Measurements from ENCODE around the gene ATP5PB.

The ATP5PB gene

DNA sequence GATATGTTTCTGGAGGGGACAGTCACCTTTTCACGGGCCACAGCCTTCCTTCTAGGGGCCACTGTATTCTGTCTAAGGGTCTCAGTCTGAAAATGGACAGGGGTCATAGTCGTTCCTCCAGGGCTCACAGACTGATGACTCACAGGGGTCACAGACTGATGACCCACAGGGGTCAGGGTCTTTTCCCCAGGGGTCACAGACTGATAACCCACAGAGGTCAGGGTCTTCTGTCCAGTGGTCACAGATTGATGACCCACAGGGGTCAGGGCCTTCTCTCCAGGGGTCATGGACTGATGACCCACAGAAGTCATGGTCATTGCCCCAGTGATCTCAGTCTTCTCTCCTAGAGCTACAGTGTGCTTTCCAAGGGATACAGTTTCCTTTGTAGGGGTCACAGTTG, 34.5 kb upstream of the ATP5PB start:
- Histone ChIP-seq H3K4ac (ENCODE audit: low read length) (no peak overlapping the region), H2AFZ (ENCODE audit: low read length) (no peak overlapping the region), H2BK120ac (ENCODE audit: low read depth, low read length) (no peak overlapping the region), H3K79me1 (ENCODE audit: low read depth, low read length) (no peaks in the 10 kb centered on the region), H3K4me1 (ENCODE audit: control insufficient read depth in 2 of 2, insufficient read depth in 1 of 2, low read depth in 1 of 2, low read length in 2 of 2) (no peaks in the 10 kb centered on the region), H3K23ac (ENCODE audit: low read depth, low read length, poor library complexity) (no peak overlapping the region), H3K14ac (ENCODE audit: low read length) (no peak overlapping the region), H4K8ac (ENCODE audit: low read depth, low read length) (no peak overlapping the region), H3K9ac (ENCODE audit: low read depth, low read length, poor library complexity) (no peak overlapping the region), H3K4me2 (ENCODE audit: insufficient read depth, low read length, poor library complexity, severe bottlenecking) (no peak overlapping the region), H2BK12ac (ENCODE audit: low read length) (no peak overlapping the region), H3K18ac (ENCODE audit: low read length) (no peak overlapping the region), H3K27me3 (ENCODE audit: control insufficient read depth in 3 of 3, insufficient read depth in 3 of 3, low read depth in 1 of 3, low read length in 3 of 3) (no peaks in the 10 kb centered on the region), H2AK5ac (ENCODE audit: low read depth, low read length) (no peak overlapping the region), H3K27ac (replicated peaks; ENCODE audit: low read length) (no peak overlapping the region), H2BK15ac (ENCODE audit: low read length) (no peak overlapping the region), H2BK5ac (ENCODE audit: low read length) (no peak overlapping the region), H4K91ac (ENCODE audit: low read depth, low read length, poor library complexity) (no peak overlapping the region), H3K4me3 (ENCODE audit: low read length in 2 of 2) (no peak overlapping the region), H3K9me3 (replicated peaks in 1 of 2; ENCODE audit: control insufficient read depth in 2 of 2, insufficient read depth in 1 of 2, low read depth in 1 of 2, low read length in 2 of 2) (peaks cover 0 to 3% of the 10 kb centered on the region in 2 donors), H3K36me3 (replicated peaks in 1 of 2; ENCODE audit: control insufficient read depth in 2 of 2, insufficient read depth in 2 of 2, low read length in 2 of 2) (no peaks in the 10 kb centered on the region)
- no CpG with 5 or more reads among the region's 2 CpGs for WGBS, 2 donors (ENCODE audit: extremely low coverage in 2 of 2, insufficient read length in 2 of 2, insufficient replicate concordance in 1 of 2)
- DNase-seq (ENCODE audit: low spot score), result no peak

DNA sequence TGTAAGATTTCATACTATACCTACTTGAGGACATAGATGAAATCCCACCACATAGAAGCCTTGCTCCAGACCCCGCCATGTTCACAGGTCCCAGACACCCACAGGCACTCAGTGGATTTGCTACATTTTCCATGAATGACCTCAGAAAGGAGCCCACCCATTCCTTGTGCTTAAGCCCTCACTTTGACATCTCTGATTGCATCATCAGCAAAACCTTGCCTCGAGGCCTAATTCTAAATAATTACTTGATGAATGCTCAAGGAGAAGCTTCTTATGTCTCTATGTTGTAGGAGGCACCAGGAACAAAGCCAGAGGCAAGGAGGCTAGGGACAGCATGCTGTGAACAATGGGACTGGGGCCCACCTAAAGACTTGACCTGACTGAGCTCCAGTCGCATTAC, 33.8 kb upstream of the ATP5PB start:
- no peak overlapping the region for H4K91ac ChIP-seq (ENCODE audit: low read depth, low read length, poor library complexity)
- no peak overlapping the region for H3K4ac ChIP-seq (ENCODE audit: low read length)
- H2AFZ ChIP-seq (ENCODE audit: low read length), result no peak overlapping the region
- H3K79me1 ChIP-seq (ENCODE audit: low read depth, low read length), result no peaks in the 10 kb centered on the region
- H2BK5ac ChIP-seq (ENCODE audit: low read length), result no peak overlapping the region
- H3K4me2 ChIP-seq (ENCODE audit: insufficient read depth, low read length, poor library complexity, severe bottlenecking), result no peak overlapping the region
- no peak overlapping the region for H2BK15ac ChIP-seq (ENCODE audit: low read length)
- WGBS, 2 donors (ENCODE audit: extremely low coverage in 2 of 2, insufficient read length in 2 of 2, insufficient replicate concordance in 1 of 2), result no CpG with 5 or more reads among the region's 3 CpGs
- H3K27me3 ChIP-seq (ENCODE audit: control insufficient read depth in 3 of 3, insufficient read depth in 3 of 3, low read depth in 1 of 3, low read length in 3 of 3), result no peaks in the 10 kb centered on the region
- H3K27ac ChIP-seq (replicated peaks; ENCODE audit: low read length), result no peak overlapping the region
- no peak overlapping the region for H2BK120ac ChIP-seq (ENCODE audit: low read depth, low read length)
- H3K14ac ChIP-seq (ENCODE audit: low read length), result no peak overlapping the region
- no peak overlapping the region for H2AK5ac ChIP-seq (ENCODE audit: low read depth, low read length)
- no peak overlapping the region for H3K9ac ChIP-seq (ENCODE audit: low read depth, low read length, poor library complexity)
- peaks cover 0 to 3% of the 10 kb centered on the region in 2 donors for H3K9me3 ChIP-seq (replicated peaks in 1 of 2; ENCODE audit: control insufficient read depth in 2 of 2, insufficient read depth in 1 of 2, low read depth in 1 of 2, low read length in 2 of 2)
- no peak overlapping the region for H3K23ac ChIP-seq (ENCODE audit: low read depth, low read length, poor library complexity)
- no peak overlapping the region for H4K8ac ChIP-seq (ENCODE audit: low read depth, low read length)
- DNase-seq (ENCODE audit: low spot score), result no peak
- H3K36me3 ChIP-seq (replicated peaks in 1 of 2; ENCODE audit: control insufficient read depth in 2 of 2, insufficient read depth in 2 of 2, low read length in 2 of 2), result no peaks in the 10 kb centered on the region
- H3K4me1 ChIP-seq (ENCODE audit: control insufficient read depth in 2 of 2, insufficient read depth in 1 of 2, low read depth in 1 of 2, low read length in 2 of 2), result no peaks in the 10 kb centered on the region
- no peak overlapping the region for H2BK12ac ChIP-seq (ENCODE audit: low read length)
- H3K4me3 ChIP-seq (ENCODE audit: low read length in 2 of 2), result no peak overlapping the region
- H3K18ac ChIP-seq (ENCODE audit: low read length), result no peak overlapping the region

GRCh38 chr1:111417755-111418154, 31.5 kb upstream of the ATP5PB start:
- Histone ChIP-seq H3K27me3 (ENCODE audit: control insufficient read depth in 3 of 3, insufficient read depth in 3 of 3, low read depth in 1 of 3, low read length in 3 of 3) (peaks cover 0 to 3% (median 0%) of the 10 kb centered on the region in 3 experiments), H3K14ac (ENCODE audit: low read length) (no peak overlapping the region), H2BK120ac (ENCODE audit: low read depth, low read length) (no peak overlapping the region), H3K23ac (ENCODE audit: low read depth, low read length, poor library complexity) (no peak overlapping the region), H3K27ac (replicated peaks; ENCODE audit: low read length) (no peak overlapping the region), H3K4me1 (ENCODE audit: control insufficient read depth in 2 of 2, insufficient read depth in 1 of 2, low read depth in 1 of 2, low read length in 2 of 2) (no peaks in the 10 kb centered on the region), H3K18ac (ENCODE audit: low read length) (no peak overlapping the region), H2BK5ac (ENCODE audit: low read length) (no peak overlapping the region), H2AK5ac (ENCODE audit: low read depth, low read length) (no peak overlapping the region), H2BK15ac (ENCODE audit: low read length) (no peak overlapping the region), H4K8ac (ENCODE audit: low read depth, low read length) (no peak overlapping the region), H3K4ac (ENCODE audit: low read length) (no peak overlapping the region), H3K79me1 (ENCODE audit: low read depth, low read length) (no peaks in the 10 kb centered on the region), H2AFZ (ENCODE audit: low read length) (no peak overlapping the region), H3K4me3 (ENCODE audit: low read length in 2 of 2) (no peak overlapping the region), H3K9me3 (replicated peaks in 1 of 2; ENCODE audit: control insufficient read depth in 2 of 2, insufficient read depth in 1 of 2, low read depth in 1 of 2, low read length in 2 of 2) (peaks cover 0 to 3% of the 10 kb centered on the region in 2 donors), H3K36me3 (replicated peaks in 1 of 2; ENCODE audit: control insufficient read depth in 2 of 2, insufficient read depth in 2 of 2, low read length in 2 of 2) (no peaks in the 10 kb centered on the region), H2BK12ac (ENCODE audit: low read length) (no peak overlapping the region), H3K9ac (ENCODE audit: low read depth, low read length, poor library complexity) (no peak overlapping the region), H4K91ac (ENCODE audit: low read depth, low read length, poor library complexity) (no peak overlapping the region), H3K4me2 (ENCODE audit: insufficient read depth, low read length, poor library complexity, severe bottlenecking) (no peak overlapping the region)
- WGBS, 2 donors (ENCODE audit: extremely low coverage in 2 of 2, insufficient read length in 2 of 2, insufficient replicate concordance in 1 of 2), result no CpG with 5 or more reads among the region's 1 CpG
- DNase-seq (ENCODE audit: low spot score), result no peak

DNA sequence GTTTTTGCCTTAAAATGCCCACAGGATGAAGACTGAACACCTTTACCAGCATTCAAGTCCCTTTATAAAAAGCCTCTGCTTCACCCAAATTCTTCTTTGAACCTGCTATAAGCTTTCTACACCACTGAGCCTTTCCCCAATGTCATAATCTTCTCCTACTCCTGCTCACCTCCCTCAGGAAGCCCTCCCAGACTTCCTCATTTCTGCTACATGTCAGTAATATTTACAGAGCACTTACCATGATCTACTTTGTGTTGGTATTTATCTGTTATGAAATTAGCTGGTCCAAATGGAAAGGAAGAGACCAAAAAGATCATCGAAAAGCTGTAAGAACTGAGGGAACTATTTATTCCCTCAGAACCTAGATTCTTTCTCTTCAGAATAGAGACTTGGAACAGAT, 30.2 kb upstream of the ATP5PB start:
- no peak overlapping the region for H3K4me2 ChIP-seq (ENCODE audit: insufficient read depth, low read length, poor library complexity, severe bottlenecking)
- H4K8ac ChIP-seq (ENCODE audit: low read depth, low read length), result no peak overlapping the region
- no peak overlapping the region for H2BK12ac ChIP-seq (ENCODE audit: low read length)
- peaks cover 0 to 3% of the 10 kb centered on the region in 2 donors for H3K9me3 ChIP-seq (replicated peaks in 1 of 2; ENCODE audit: control insufficient read depth in 2 of 2, insufficient read depth in 1 of 2, low read depth in 1 of 2, low read length in 2 of 2)
- H3K4me3 ChIP-seq (ENCODE audit: low read length in 2 of 2), result no peak overlapping the region
- H2AFZ ChIP-seq (ENCODE audit: low read length), result no peak overlapping the region
- no peak overlapping the region for H4K91ac ChIP-seq (ENCODE audit: low read depth, low read length, poor library complexity)
- no peak overlapping the region for H2BK15ac ChIP-seq (ENCODE audit: low read length)
- H3K18ac ChIP-seq (ENCODE audit: low read length), result no peak overlapping the region
- H3K4me1 ChIP-seq (ENCODE audit: control insufficient read depth in 2 of 2, insufficient read depth in 1 of 2, low read depth in 1 of 2, low read length in 2 of 2), result no peaks in the 10 kb centered on the region
- no peak overlapping the region for H3K9ac ChIP-seq (ENCODE audit: low read depth, low read length, poor library complexity)
- H3K79me1 ChIP-seq (ENCODE audit: low read depth, low read length), result no peaks in the 10 kb centered on the region
- H3K27ac ChIP-seq (replicated peaks; ENCODE audit: low read length), result no peak overlapping the region
- H3K23ac ChIP-seq (ENCODE audit: low read depth, low read length, poor library complexity), result no peak overlapping the region
- H3K4ac ChIP-seq (ENCODE audit: low read length), result no peak overlapping the region
- no peak overlapping the region for H2BK120ac ChIP-seq (ENCODE audit: low read depth, low read length)
- H2BK5ac ChIP-seq (ENCODE audit: low read length), result no peak overlapping the region
- H3K27me3 ChIP-seq (ENCODE audit: control insufficient read depth in 3 of 3, insufficient read depth in 3 of 3, low read depth in 1 of 3, low read length in 3 of 3), result peaks cover 0 to 12% (median 0%) of the 10 kb centered on the region in 3 experiments
- no peak overlapping the region for H3K14ac ChIP-seq (ENCODE audit: low read length)
- H3K36me3 ChIP-seq (replicated peaks in 1 of 2; ENCODE audit: control insufficient read depth in 2 of 2, insufficient read depth in 2 of 2, low read length in 2 of 2), result no peaks in the 10 kb centered on the region
- H2AK5ac ChIP-seq (ENCODE audit: low read depth, low read length), result no peak overlapping the region
- no peak for DNase-seq (ENCODE audit: low spot score)
- no CpG with 5 or more reads among the region's 1 CpG for WGBS, 2 donors (ENCODE audit: extremely low coverage in 2 of 2, insufficient read length in 2 of 2, insufficient replicate concordance in 1 of 2)
